ENCODE data around the gene MYOM1. TPM values are rescaled to one million over a fixed set of nuclear protein-coding genes. Genes with fewer than 3 reads are reported as not detected.
A peak's percentile ranks its signal among the peaks of the same experiment; 100 is the strongest.

Gene MYOM1
- total RNA-seq, 1 donor from 2014 or later, result 1.4 TPM

- peaks cover 53% of the 10 kb centered on the region for H3K36me3 Mint-ChIP-seq (ENCODE audit: low read depth)
- intact Hi-C loops (cut with micrococcal nuclease), result no loop called here
These were observed 37.2 kb upstream of the MYOM1 start for GRCh38 chr18:3256693-3257626.

GRCh38 chr18:3255611-3256165, 35.9 kb upstream of the MYOM1 start:
- Mint-ChIP-seq H3K4me1 (ENCODE audit: low read depth) (peaks cover 91% of the 10 kb centered on the region), H3K9me3 (no peaks in the 10 kb centered on the region), H3K36me3 (ENCODE audit: low read depth) (peaks cover 53% of the 10 kb centered on the region), H3K27ac (peak overlapping the region; percentile 5), H3K4me3 (no peak overlapping the region), H3K27me3 (ENCODE audit: insufficient read depth) (no peaks in the 10 kb centered on the region)
- intact Hi-C loops (cut with micrococcal nuclease), result no loop called here
- DNase-seq (ENCODE audit: low spot score), result no peak

More at GRCh38 chr18:3256693-3257626, 37.2 kb upstream of the MYOM1 start:
- DNase-seq (ENCODE audit: low spot score), result no peak
- H3K4me3 Mint-ChIP-seq, result no peak overlapping the region
- peak overlapping the region; percentile 4 for H3K27ac Mint-ChIP-seq
- no peaks in the 10 kb centered on the region for H3K27me3 Mint-ChIP-seq (ENCODE audit: insufficient read depth)
- H3K4me1 Mint-ChIP-seq (ENCODE audit: low read depth), result peaks cover 87% of the 10 kb centered on the region
- H3K9me3 Mint-ChIP-seq, result no peaks in the 10 kb centered on the region

- Mint-ChIP-seq H3K27me3 (ENCODE audit: insufficient read depth) (no peaks in the 10 kb centered on the region), H3K4me1 (ENCODE audit: low read depth) (peaks cover 92% of the 10 kb centered on the region), H3K4me3 (no peak overlapping the region), H3K36me3 (ENCODE audit: low read depth) (peaks cover 60% of the 10 kb centered on the region), H3K9me3 (no peaks in the 10 kb centered on the region), H3K27ac (peak overlapping the region; percentile 20)
- DNase-seq (ENCODE audit: low spot score), result no peak
- intact Hi-C loops (cut with micrococcal nuclease), result no loop called here
These were observed 35.0 kb upstream of the MYOM1 start for GRCh38 chr18:3254725-3255124.

- peak overlapping the region; percentile 46 for H3K27ac Mint-ChIP-seq
- H3K4me1 Mint-ChIP-seq (ENCODE audit: low read depth), result peaks cover 79% of the 10 kb centered on the region
- intact Hi-C loops (cut with micrococcal nuclease), result no loop called here
- peaks cover 55% of the 10 kb centered on the region for H3K36me3 Mint-ChIP-seq (ENCODE audit: low read depth)
- DNase-seq (ENCODE audit: low spot score), result no peak
- H3K27me3 Mint-ChIP-seq (ENCODE audit: insufficient read depth), result no peaks in the 10 kb centered on the region
- H3K4me3 Mint-ChIP-seq, result peak overlapping the region; percentile 28
- H3K9me3 Mint-ChIP-seq, result no peaks in the 10 kb centered on the region
These were observed 33.1 kb upstream of the MYOM1 start for GRCh38 chr18:3252843-3253242.

GRCh38 chr18:3251963-3252277, 32.2 kb upstream of the MYOM1 start:
- Mint-ChIP-seq H3K27me3 (ENCODE audit: insufficient read depth) (peaks cover 2% of the 10 kb centered on the region), H3K4me1 (ENCODE audit: low read depth) (peaks cover 74% of the 10 kb centered on the region), H3K4me3 (no peak overlapping the region), H3K27ac (peak overlapping the region; percentile 58), H3K36me3 (ENCODE audit: low read depth) (peaks cover 47% of the 10 kb centered on the region), H3K9me3 (no peaks in the 10 kb centered on the region)
- intact Hi-C loops (cut with micrococcal nuclease), result no loop called here
- no peak for DNase-seq (ENCODE audit: low spot score)

- peaks cover 44% of the 10 kb centered on the region for H3K36me3 Mint-ChIP-seq (ENCODE audit: low read depth)
- H3K27me3 Mint-ChIP-seq (ENCODE audit: insufficient read depth), result peaks cover 2% of the 10 kb centered on the region
- intact Hi-C loops (cut with micrococcal nuclease), result no loop called here
These were observed 31.6 kb upstream of the MYOM1 start for GRCh38 chr18:3251249-3251962.

GRCh38 chr18:3250237-3251107, 30.7 kb upstream of the MYOM1 start:
- no peak for DNase-seq (ENCODE audit: low spot score)
- Mint-ChIP-seq H3K4me1 (ENCODE audit: low read depth) (peaks cover 71% of the 10 kb centered on the region), H3K36me3 (ENCODE audit: low read depth) (peaks cover 37% of the 10 kb centered on the region), H3K9me3 (no peaks in the 10 kb centered on the region), H3K4me3 (peak overlapping the region; percentile 93), H3K27me3 (ENCODE audit: insufficient read depth) (peaks cover 2% of the 10 kb centered on the region), H3K27ac (peak overlapping the region; percentile 91)
- intact Hi-C loops (cut with micrococcal nuclease), result loop anchor here (1.0 kb wide), 2 partner anchors 189 to 614 kb away; no protein-coding TSS in a partner anchor

More at GRCh38 chr18:3251249-3251962, 31.6 kb upstream of the MYOM1 start:
- Mint-ChIP-seq H3K27ac (peak overlapping the region; percentile 58), H3K9me3 (no peaks in the 10 kb centered on the region), H3K4me1 (ENCODE audit: low read depth) (peaks cover 74% of the 10 kb centered on the region), H3K4me3 (no peak overlapping the region)
- DNase-seq (ENCODE audit: low spot score), result no peak

- Mint-ChIP-seq H3K4me3 (peak overlapping the region; percentile 93), H3K36me3 (ENCODE audit: low read depth) (peaks cover 24% of the 10 kb centered on the region), H3K9me3 (no peaks in the 10 kb centered on the region), H3K27ac (peak overlapping the region; percentile 99), H3K27me3 (ENCODE audit: insufficient read depth) (peaks cover 2% of the 10 kb centered on the region), H3K4me1 (ENCODE audit: low read depth) (peaks cover 68% of the 10 kb centered on the region)
- intact Hi-C loops (cut with micrococcal nuclease), result loop anchor here (5.0 kb wide), 2 partner anchors 477 to 677 kb away; partner anchors contain the start of genes METTL4 and NDC80
- peak; percentile 19 for DNase-seq (ENCODE audit: low spot score)
These were observed 29.0 kb upstream of the MYOM1 start for GRCh38 chr18:3248658-3249359.

GRCh38 chr18:3248062-3248657, 28.4 kb upstream of the MYOM1 start:
- peak overlapping the region; percentile 93 for H3K4me3 Mint-ChIP-seq
- intact Hi-C loops (cut with micrococcal nuclease), result loop anchor here (5.0 kb wide), 2 partner anchors 476 to 676 kb away; partner anchors contain the start of genes METTL4 and NDC80
- H3K36me3 Mint-ChIP-seq (ENCODE audit: low read depth), result peaks cover 21% of the 10 kb centered on the region
- no peaks in the 10 kb centered on the region for H3K9me3 Mint-ChIP-seq
- peaks cover 62% of the 10 kb centered on the region for H3K4me1 Mint-ChIP-seq (ENCODE audit: low read depth)
- peaks cover 2% of the 10 kb centered on the region for H3K27me3 Mint-ChIP-seq (ENCODE audit: insufficient read depth)
- no peak for DNase-seq (ENCODE audit: low spot score)
- peak overlapping the region; percentile 99 for H3K27ac Mint-ChIP-seq

GRCh38 chr18:3247240-3248061, 27.7 kb upstream of the MYOM1 start, which contains the start of gene MYL12A:
TSS of gene MYL12A (plus strand) at chr18:3247801. CDS start at chr18:3253248, 5,447 bp downstream.
- H3K27ac Mint-ChIP-seq, result peak within 1 kb of the TSS; percentile 99
- H3K36me3 Mint-ChIP-seq (ENCODE audit: low read depth), result peaks cover 14% of the 10 kb centered on the region

More at GRCh38 chr18:3247240-3248061, 27.7 kb upstream of the MYOM1 start, which contains the start of gene MYL12A:
- Mint-ChIP-seq H3K4me3 (peak within 1 kb of the TSS; percentile 93), H3K4me1 (ENCODE audit: low read depth) (peaks cover 54% of the 10 kb centered on the region), H3K27me3 (ENCODE audit: insufficient read depth) (peaks cover 2% of the 10 kb centered on the region), H3K9me3 (no peaks in the 10 kb centered on the region)
- intact Hi-C loops (cut with micrococcal nuclease), result loop anchor here (1.0 to 5.0 kb wide), 12 partner anchors 14 to 675 kb away; partner anchors contain the start of genes EMILIN2, LPIN2, METTL4 and NDC80
- DNase-seq (ENCODE audit: low spot score), result peak; percentile 95

Measured in activated T-helper 1 cell treated with anti-CD3 and anti-CD28 coated beads, Interleukin-12 subunit alpha, Interleukin-12 subunit beta, Interleukin-2, Interleukin-4 antibody, amounts not matched to agents 30 ng/mL and 10 ng/mL and 1 ng/mL, durations not matched to agents 14 hours and 24 hours and 36 hours (primary cell).